K562 (cell line): ENCODE results near the gene TIMP2. TPM values are rescaled to one million over a fixed set of nuclear protein-coding genes. Genes with fewer than 3 reads are reported as not detected.

Experiments
- RBFOX2 ChIP-seq: fragments of 200-400 bp; formaldehyde crosslinking; IDR thresholded peaks from 2 replicates; pipeline ENCODE4 v1.6.1; 2017; ENCODE audit warnings: low read depth, mild to moderate bottlenecking, low read length, moderate library complexity
- ZNF384 ChIP-seq: IDR thresholded peaks from 2 replicates; pipeline ENCODE4 v1.6.1; 2012; ENCODE audit warnings: low read depth, low read length, improper control_type of control experiment
- polyA plus RNA-seq, 8 experiments: library from polyadenylated mRNA; depleted of rRNA in 4 of 8; stranded (reverse) in 5 of 8; unstranded in 3 of 8; fragments of >200 nt; fragmentation: Nextera tagmentation in 2 of 8; fragmentation: Illumina TruSeq in 1 of 8; extraction: Ambion mirVana in 2 of 8; extraction: Trizol in 1 of 8; gene quantifications; 2 replicates each; pipeline versions ENCODE4 v1.2.1 to v1.2.3, GENCODE V29; 2011 to 2014; ENCODE audit warnings: inconsistent platforms in 1 of 8, missing spikeins in 1 of 8
- total RNA-seq, 7 experiments: library from RNA; depleted of rRNA in 6 of 7; stranded (reverse); fragments of >200 nt in 6 of 7; fragmentation: Illumina TruSeq in 2 of 7; extraction: Trizol in 2 of 7; gene quantifications; 2 replicates each; pipeline versions ENCODE4 v1.2.1 to v1.2.3, GENCODE V29; 2011 to 2021; ENCODE audit warnings: low replicate concordance in 1 of 7
- TF ChIP-seq, protein P1 (sequence below): IDR thresholded peaks from 2 replicates; pipeline ENCODE4 v1.6.1; 2016; ENCODE audit warnings: missing genetic modification characterization, missing compliant biosample characterization
- TF ChIP-seq, protein P2 (sequence below): fragments of 450-650 bp; formaldehyde crosslinking; IDR thresholded peaks from 2 replicates; pipeline ENCODE4 v1.4.0; 2022; ENCODE audit warnings: missing genetic modification characterization
- TF ChIP-seq, protein P3 (sequence below): sonication (generic); formaldehyde crosslinking; IDR thresholded peaks from 2 replicates; pipeline ENCODE4 v1.4.0; 2020; ENCODE audit warnings: mild to moderate bottlenecking, missing genetic modification reagents

TIMP2 gene
- total and polyA plus RNA-seq, 9 of the 15 experiments (the other 6 are each of a cell fraction or from before 2014, with no cell fraction given) = 0.55 TPM; not detected in 8

DNA sequence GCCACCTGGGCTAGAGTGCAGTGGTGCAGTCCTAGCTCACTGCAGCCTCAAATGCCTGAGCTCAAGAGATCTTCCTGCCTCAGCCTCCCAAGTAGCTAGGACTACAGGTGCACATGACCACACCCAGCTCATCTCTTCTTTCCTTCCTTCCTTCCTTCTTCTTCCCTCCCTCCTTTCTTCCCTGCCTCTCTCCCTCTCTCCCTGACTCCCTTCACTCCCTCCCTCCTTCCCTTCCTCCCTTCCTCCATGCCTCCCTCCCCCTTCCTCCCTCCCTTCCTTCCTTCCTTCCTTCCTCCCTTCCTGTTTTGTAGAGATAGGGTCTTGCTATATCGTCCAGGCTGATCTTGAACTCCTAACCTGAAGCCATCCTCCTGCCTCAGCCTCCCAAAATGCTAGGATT, 61.1 kb downstream of the TIMP2 start (continued):
- TF ChIP-seq, protein P1, sequence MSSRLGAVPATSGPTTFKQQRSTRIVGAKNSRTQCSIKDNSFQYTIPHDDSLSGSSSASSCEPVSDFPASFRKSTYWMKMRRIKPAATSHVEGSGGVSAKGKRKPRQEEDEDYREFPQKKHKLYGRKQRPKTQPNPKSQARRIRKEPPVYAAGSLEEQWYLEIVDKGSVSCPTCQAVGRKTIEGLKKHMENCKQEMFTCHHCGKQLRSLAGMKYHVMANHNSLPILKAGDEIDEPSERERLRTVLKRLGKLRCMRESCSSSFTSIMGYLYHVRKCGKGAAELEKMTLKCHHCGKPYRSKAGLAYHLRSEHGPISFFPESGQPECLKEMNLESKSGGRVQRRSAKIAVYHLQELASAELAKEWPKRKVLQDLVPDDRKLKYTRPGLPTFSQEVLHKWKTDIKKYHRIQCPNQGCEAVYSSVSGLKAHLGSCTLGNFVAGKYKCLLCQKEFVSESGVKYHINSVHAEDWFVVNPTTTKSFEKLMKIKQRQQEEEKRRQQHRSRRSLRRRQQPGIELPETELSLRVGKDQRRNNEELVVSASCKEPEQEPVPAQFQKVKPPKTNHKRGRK = 0 out of 2 replicates have a peak, but pooled peaks have one; percentile 33
- TF ChIP-seq, protein P2, sequence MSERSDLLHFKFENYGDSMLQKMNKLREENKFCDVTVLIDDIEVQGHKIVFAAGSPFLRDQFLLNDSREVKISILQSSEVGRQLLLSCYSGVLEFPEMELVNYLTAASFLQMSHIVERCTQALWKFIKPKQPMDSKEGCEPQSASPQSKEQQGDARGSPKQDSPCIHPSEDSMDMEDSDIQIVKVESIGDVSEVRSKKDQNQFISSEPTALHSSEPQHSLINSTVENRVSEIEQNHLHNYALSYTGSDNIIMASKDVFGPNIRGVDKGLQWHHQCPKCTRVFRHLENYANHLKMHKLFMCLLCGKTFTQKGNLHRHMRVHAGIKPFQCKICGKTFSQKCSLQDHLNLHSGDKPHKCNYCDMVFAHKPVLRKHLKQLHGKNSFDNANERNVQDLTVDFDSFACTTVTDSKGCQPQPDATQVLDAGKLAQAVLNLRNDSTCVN (CRISPR knock-in tag) = 0 out of 2 replicates have a peak, but pooled peaks have one; percentile 35
- TF ChIP-seq RBFOX2 (no peak), ZNF384 (no peak)
- TF ChIP-seq, protein P3, sequence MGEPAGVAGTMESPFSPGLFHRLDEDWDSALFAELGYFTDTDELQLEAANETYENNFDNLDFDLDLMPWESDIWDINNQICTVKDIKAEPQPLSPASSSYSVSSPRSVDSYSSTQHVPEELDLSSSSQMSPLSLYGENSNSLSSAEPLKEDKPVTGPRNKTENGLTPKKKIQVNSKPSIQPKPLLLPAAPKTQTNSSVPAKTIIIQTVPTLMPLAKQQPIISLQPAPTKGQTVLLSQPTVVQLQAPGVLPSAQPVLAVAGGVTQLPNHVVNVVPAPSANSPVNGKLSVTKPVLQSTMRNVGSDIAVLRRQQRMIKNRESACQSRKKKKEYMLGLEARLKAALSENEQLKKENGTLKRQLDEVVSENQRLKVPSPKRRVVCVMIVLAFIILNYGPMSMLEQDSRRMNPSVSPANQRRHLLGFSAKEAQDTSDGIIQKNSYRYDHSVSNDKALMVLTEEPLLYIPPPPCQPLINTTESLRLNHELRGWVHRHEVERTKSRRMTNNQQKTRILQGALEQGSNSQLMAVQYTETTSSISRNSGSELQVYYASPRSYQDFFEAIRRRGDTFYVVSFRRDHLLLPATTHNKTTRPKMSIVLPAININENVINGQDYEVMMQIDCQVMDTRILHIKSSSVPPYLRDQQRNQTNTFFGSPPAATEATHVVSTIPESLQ (CRISPR knock-in tag) = no peak
